HL-60 (cell line): Measurements from ENCODE around the gene SDCCAG8.

ENCODE experiments used
- GABPA ChIP-seq: IDR thresholded peaks from 2 replicates; pipeline ENCODE4 v1.6.1; 2012; ENCODE audit warnings: low read depth
- TF ChIP-seq, protein P1 (sequence below): IDR thresholded peaks from one replicate; pipeline ENCODE4 v1.5.1; 2011; ENCODE audit warnings: low read length, control low read depth, inconsistent platforms; ENCODE audit not compliant: insufficient read depth

DNA sequence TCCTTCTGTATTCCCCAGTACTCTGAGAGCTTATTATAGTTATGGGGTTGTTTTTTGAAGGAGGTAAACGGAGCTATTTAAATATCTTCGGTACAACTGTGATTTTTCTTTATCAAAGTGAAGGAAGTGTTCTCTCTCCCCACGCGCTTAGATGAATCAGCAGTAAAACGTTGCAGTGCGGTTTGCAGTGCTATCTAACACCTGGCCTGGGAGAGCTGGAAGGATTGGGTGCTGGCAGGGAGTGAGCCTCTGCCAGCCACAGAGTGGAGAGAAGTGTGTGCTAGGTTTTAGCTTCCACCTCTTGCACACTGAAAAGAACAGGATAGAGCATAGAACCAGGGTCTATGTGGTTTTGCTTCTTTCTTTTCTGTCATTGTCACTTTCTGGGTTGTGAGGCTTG, 165.9 kb downstream of the SDCCAG8 start:
- TF ChIP-seq, protein P1, sequence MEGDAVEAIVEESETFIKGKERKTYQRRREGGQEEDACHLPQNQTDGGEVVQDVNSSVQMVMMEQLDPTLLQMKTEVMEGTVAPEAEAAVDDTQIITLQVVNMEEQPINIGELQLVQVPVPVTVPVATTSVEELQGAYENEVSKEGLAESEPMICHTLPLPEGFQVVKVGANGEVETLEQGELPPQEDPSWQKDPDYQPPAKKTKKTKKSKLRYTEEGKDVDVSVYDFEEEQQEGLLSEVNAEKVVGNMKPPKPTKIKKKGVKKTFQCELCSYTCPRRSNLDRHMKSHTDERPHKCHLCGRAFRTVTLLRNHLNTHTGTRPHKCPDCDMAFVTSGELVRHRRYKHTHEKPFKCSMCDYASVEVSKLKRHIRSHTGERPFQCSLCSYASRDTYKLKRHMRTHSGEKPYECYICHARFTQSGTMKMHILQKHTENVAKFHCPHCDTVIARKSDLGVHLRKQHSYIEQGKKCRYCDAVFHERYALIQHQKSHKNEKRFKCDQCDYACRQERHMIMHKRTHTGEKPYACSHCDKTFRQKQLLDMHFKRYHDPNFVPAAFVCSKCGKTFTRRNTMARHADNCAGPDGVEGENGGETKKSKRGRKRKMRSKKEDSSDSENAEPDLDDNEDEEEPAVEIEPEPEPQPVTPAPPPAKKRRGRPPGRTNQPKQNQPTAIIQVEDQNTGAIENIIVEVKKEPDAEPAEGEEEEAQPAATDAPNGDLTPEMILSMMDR = no peak
- TF ChIP-seq GABPA = peak; percentile 45; the same call in 1 of the 2 replicates
